ENCODE results near the gene BLMH. TPM values are rescaled to one million over a fixed set of nuclear protein-coding genes. Genes with fewer than 3 reads are reported as not detected.
"Not testable (repeated sequence)": the region's sequence is repeated elsewhere in the genome, so short reads cannot be mapped to it uniquely, and the experiment has no call there.

BLMH gene
- total RNA-seq, 1 experiment from 2014 or later, result 92.8 TPM

DNA sequence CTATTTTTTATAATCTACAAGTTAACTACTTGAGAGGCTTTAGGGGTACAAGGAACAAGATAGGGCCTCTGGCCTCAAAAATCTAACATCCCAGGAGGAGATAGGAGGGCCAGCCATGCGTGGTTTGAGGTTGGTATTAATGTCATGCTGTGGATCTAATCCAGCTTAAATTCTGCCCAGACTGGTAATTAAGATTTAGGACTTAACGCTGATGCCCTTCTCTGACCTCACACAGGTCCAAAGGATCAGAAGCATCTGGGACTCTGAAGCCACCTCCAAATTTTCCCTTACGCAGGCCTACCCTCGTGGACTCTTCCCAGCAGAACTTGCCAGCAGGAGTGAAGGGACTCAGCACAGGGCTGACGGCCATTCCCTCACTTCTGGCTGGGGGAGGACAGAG, 71.3 kb downstream of the BLMH start:
- no peak for DNase-seq
- Histone ChIP-seq H3K27me3 (no peaks in the 10 kb centered on the region), H3K9me3 (replicated peaks) (no peaks in the 10 kb centered on the region), H3K27ac (no peak overlapping the region), H3K4me1 (no peaks in the 10 kb centered on the region), H3K36me3 (no peaks in the 10 kb centered on the region), H3K4me3 (no peak overlapping the region)

GRCh38 chr17:30219833-30220232, 71.9 kb downstream of the BLMH start:
- Histone ChIP-seq H3K4me3 (no peak overlapping the region), H3K27me3 (no peaks in the 10 kb centered on the region), H3K27ac (no peak overlapping the region), H3K4me1 (no peaks in the 10 kb centered on the region), H3K36me3 (no peaks in the 10 kb centered on the region), H3K9me3 (replicated peaks) (no peaks in the 10 kb centered on the region)
- no peak for DNase-seq

- Histone ChIP-seq H3K4me3 (no peak overlapping the region), H3K9me3 (replicated peaks) (no peaks in the 10 kb centered on the region), H3K27ac (no peak overlapping the region), H3K36me3 (no peaks in the 10 kb centered on the region), H3K4me1 (no peaks in the 10 kb centered on the region), H3K27me3 (no peaks in the 10 kb centered on the region)
- no peak for DNase-seq
Measured at GRCh38 chr17:30219315-30219714, 72.4 kb downstream of the BLMH start.

GRCh38 chr17:30218799-30219198, 72.9 kb downstream of the BLMH start:
- Histone ChIP-seq H3K36me3 (no peaks in the 10 kb centered on the region), H3K27me3 (no peaks in the 10 kb centered on the region), H3K4me3 (no peak overlapping the region), H3K27ac (no peak overlapping the region), H3K9me3 (replicated peaks) (no peaks in the 10 kb centered on the region), H3K4me1 (no peaks in the 10 kb centered on the region)
- no peak for DNase-seq

DNA sequence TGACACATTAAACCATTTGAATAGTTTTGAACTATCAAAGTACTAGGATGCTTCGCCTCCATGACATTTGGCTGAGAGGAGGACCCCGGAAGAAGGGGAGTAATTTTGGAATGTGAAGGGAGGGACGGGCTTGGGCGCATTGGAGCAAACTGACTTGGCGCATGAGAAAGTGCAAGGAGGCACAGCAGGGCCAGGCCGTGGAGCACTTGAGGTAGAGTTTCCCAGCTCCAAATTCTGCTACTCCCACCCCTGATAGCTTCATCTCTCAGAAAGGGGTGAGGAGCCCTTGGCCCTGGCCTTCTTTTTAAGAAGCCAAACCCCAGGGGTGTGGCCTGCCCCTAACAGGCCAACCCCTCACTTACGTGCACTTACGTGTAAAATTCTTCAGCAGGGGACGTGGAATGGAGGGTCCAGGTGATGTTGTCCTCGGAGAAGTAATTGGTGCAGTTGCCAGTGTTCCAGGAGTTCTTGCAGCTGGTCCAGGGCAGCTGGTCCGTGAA, 73.9 kb downstream of the BLMH start:
- no peak overlapping the region for H3K27ac ChIP-seq

DNA sequence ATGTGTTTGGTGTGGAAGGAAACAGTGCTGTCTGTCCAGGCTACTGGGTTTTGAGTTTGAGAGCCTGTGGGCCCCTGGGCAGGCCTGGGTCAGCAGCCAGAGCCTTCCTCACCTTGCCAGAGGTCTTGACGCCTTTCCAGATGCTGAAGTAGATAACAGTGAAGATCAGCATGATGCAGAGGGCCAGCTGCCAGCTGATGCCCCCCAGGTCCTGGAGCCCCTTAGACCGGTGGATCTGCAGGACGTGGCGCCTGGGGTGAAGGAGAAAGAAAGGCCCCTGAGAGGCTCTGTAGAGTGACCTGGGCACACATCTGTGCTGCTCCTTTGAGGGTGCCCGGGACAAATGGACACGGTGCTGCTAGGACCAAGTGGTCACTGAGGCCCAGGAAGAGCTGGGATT, 74.7 kb downstream of the BLMH start:
- no peaks in the 10 kb centered on the region for H3K4me1 ChIP-seq
- no peaks in the 10 kb centered on the region for H3K27me3 ChIP-seq
- no peaks in the 10 kb centered on the region for H3K36me3 ChIP-seq
- DNase-seq, result no peak
- H3K9me3 ChIP-seq (replicated peaks), result no peaks in the 10 kb centered on the region
- no peak overlapping the region for H3K4me3 ChIP-seq
- H3K27ac ChIP-seq, result no peak overlapping the region

More for the DNA sequence above, 73.9 kb downstream of the BLMH start:
- Histone ChIP-seq H3K27me3 (no peaks in the 10 kb centered on the region), H3K36me3 (no peaks in the 10 kb centered on the region), H3K4me1 (no peaks in the 10 kb centered on the region), H3K9me3 (replicated peaks) (no peaks in the 10 kb centered on the region), H3K4me3 (no peak overlapping the region)
- no peak for DNase-seq

- Histone ChIP-seq H3K27me3 (no peaks in the 10 kb centered on the region), H3K27ac (no peak overlapping the region), H3K4me1 (no peaks in the 10 kb centered on the region), H3K4me3 (no peak overlapping the region), H3K36me3 (no peaks in the 10 kb centered on the region), H3K9me3 (replicated peaks) (no peaks in the 10 kb centered on the region)
- no peak for DNase-seq
Measured at GRCh38 chr17:30212750-30213149, 79.0 kb downstream of the BLMH start.

- no peaks in the 10 kb centered on the region for H3K4me1 ChIP-seq
- no peaks in the 10 kb centered on the region for H3K27me3 ChIP-seq
- no peak overlapping the region for H3K4me3 ChIP-seq
- H3K9me3 ChIP-seq (replicated peaks), result no peaks in the 10 kb centered on the region
- H3K27ac ChIP-seq, result no peak overlapping the region
- H3K36me3 ChIP-seq, result no peaks in the 10 kb centered on the region
- DNase-seq, result no peak
Measured at GRCh38 chr17:30211371-30211770, 80.4 kb downstream of the BLMH start.

GRCh38 chr17:30210901-30211300, 80.8 kb downstream of the BLMH start:
- H3K36me3 ChIP-seq, result no peaks in the 10 kb centered on the region
- no peaks in the 10 kb centered on the region for H3K27me3 ChIP-seq
- no peaks in the 10 kb centered on the region for H3K9me3 ChIP-seq (replicated peaks)
- no peak overlapping the region for H3K27ac ChIP-seq
- no peaks in the 10 kb centered on the region for H3K4me1 ChIP-seq
- no peak overlapping the region for H3K4me3 ChIP-seq
- DNase-seq, result no peak

GRCh38 chr17:30210366-30210765, 81.4 kb downstream of the BLMH start:
- Histone ChIP-seq H3K9me3 (replicated peaks) (no peaks in the 10 kb centered on the region), H3K4me1 (no peaks in the 10 kb centered on the region), H3K4me3 (no peak overlapping the region), H3K27me3 (no peaks in the 10 kb centered on the region), H3K36me3 (no peaks in the 10 kb centered on the region), H3K27ac (no peak overlapping the region)
- no peak for DNase-seq

DNA sequence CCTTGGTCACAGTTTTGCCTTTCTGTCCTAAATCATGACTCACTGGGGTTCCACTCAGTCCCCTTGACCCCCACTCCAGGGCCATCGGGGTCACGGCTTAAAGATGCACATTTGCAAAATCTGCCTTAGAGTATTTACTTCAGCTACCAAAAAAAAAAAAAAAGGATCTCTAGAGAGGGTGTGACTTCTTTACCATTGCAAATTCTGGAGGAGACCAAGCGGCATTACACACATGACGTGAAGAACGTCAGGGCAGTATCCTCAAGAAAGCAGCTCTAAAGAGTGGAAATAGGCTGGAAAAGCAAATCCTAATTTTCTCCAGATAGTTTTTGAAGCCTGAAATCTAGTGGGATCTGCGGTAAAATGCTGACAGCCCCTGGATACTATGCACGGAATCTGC, 81.8 kb downstream of the BLMH start:
- Histone ChIP-seq H3K27ac (no peak overlapping the region), H3K4me1 (no peaks in the 10 kb centered on the region), H3K27me3 (no peaks in the 10 kb centered on the region), H3K9me3 (replicated peaks) (no peaks in the 10 kb centered on the region), H3K36me3 (no peaks in the 10 kb centered on the region), H3K4me3 (no peak overlapping the region)
- DNase-seq, result no peak

GRCh38 chr17:30208214-30208613, 83.5 kb downstream of the BLMH start:
- Histone ChIP-seq H3K27me3 (no peaks in the 10 kb centered on the region), H3K27ac (no peak overlapping the region), H3K9me3 (replicated peaks) (no peaks in the 10 kb centered on the region), H3K36me3 (no peaks in the 10 kb centered on the region), H3K4me3 (no peak overlapping the region), H3K4me1 (no peaks in the 10 kb centered on the region)
- DNase-seq, result no peak

- H3K4me1 ChIP-seq, result no peaks in the 10 kb centered on the region
- H3K27me3 ChIP-seq, result no peaks in the 10 kb centered on the region
- no peaks in the 10 kb centered on the region for H3K36me3 ChIP-seq
- no peaks in the 10 kb centered on the region for H3K9me3 ChIP-seq (replicated peaks)
- no peak for DNase-seq
- no peak overlapping the region for H3K27ac ChIP-seq
- H3K4me3 ChIP-seq, result no peak overlapping the region
Measured at GRCh38 chr17:30207655-30208054, 84.1 kb downstream of the BLMH start.

DNA sequence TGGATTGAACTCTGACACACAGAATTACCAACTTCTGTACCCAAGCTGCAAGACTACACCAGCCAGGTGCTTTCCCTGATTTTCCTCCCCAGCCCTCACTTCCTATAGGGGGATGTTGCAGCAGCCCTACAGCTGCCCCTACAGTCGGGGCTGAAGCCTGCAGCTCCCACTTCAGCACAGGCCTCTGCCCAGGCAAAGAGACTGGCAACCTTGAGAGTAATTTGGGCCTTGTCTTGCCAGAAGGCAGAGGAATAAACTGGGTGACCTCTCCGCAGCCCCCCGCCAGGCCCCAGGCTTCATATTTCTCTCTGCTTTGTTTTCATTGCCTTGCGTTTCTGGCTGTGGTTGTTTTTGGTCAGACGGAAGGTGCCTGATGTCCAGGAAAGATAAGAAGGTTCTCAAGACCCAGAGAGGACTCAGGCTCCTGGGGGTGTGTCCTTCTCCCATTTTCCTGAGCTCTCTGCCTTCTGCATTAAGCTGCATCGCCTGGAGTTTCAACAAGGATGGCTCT, 88.2 kb downstream of the BLMH start:
- H3K27me3 ChIP-seq, result no peaks in the 10 kb centered on the region
- H3K9me3 ChIP-seq (replicated peaks), result no peaks in the 10 kb centered on the region
- no peak overlapping the region for H3K27ac ChIP-seq
- H3K36me3 ChIP-seq, result no peaks in the 10 kb centered on the region
- DNase-seq, result peak in 1 of 2 experiments; percentile 30
- H3K4me1 ChIP-seq, result no peaks in the 10 kb centered on the region
- no peak overlapping the region for H3K4me3 ChIP-seq

- H3K36me3 ChIP-seq; H3K4me3 ChIP-seq; DNase-seq; H3K4me1 ChIP-seq; H3K27me3 ChIP-seq; H3K9me3 ChIP-seq (replicated peaks); H3K27ac ChIP-seq: not testable (repeated sequence)
Measured at GRCh38 chr17:30200656-30201055, 91.1 kb downstream of the BLMH start.

- H3K4me3 ChIP-seq, result no peak overlapping the region
- no peak for DNase-seq
- H3K9me3 ChIP-seq (replicated peaks), result no peaks in the 10 kb centered on the region
- H3K4me1 ChIP-seq, result no peaks in the 10 kb centered on the region
- H3K27ac ChIP-seq, result no peak overlapping the region
- H3K27me3 ChIP-seq, result no peaks in the 10 kb centered on the region
- no peaks in the 10 kb centered on the region for H3K36me3 ChIP-seq
Measured at GRCh38 chr17:30200106-30200505, 91.6 kb downstream of the BLMH start.

Data from SJCRH30 (cell line).